ENCODE measurements around the gene RNF183. TPM values are rescaled to one million over a fixed set of nuclear protein-coding genes. Genes with fewer than 3 reads are reported as not detected.

Gene RNF183
- total and polyA plus RNA-seq, 9 of the 15 experiments (the other 6 are each of a cell fraction or from before 2014, with no cell fraction given): 0.04 to 2.0 (median 0.16) TPM; not detected in 5

- TF ChIP-seq, protein P1, sequence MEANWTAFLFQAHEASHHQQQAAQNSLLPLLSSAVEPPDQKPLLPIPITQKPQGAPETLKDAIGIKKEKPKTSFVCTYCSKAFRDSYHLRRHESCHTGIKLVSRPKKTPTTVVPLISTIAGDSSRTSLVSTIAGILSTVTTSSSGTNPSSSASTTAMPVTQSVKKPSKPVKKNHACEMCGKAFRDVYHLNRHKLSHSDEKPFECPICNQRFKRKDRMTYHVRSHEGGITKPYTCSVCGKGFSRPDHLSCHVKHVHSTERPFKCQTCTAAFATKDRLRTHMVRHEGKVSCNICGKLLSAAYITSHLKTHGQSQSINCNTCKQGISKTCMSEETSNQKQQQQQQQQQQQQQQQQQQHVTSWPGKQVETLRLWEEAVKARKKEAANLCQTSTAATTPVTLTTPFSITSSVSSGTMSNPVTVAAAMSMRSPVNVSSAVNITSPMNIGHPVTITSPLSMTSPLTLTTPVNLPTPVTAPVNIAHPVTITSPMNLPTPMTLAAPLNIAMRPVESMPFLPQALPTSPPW (CRISPR knock-in tag; IDR thresholded peaks at IDR 0.05): peak; percentile 78
- no peak for TF ChIP-seq TCF3 (CRISPR knock-in tag; IDR thresholded peaks at IDR 0.05)
- peak; percentile 92 for TF ChIP-seq MXI1 (IDR thresholded peaks at IDR 0.05; ENCODE audit: low read depth, low read length)
- TF ChIP-seq CREBBP (IDR thresholded peaks at IDR 0.05; ENCODE audit: low read depth, low read length): no peak
- TF ChIP-seq ZNF347 (CRISPR knock-in tag; IDR thresholded peaks at IDR 0.05; ENCODE audit: low read depth): no peak
- TF ChIP-seq SRSF9 (IDR thresholded peaks at IDR 0.05; ENCODE audit: borderline replicate concordance, low read depth, low read length): no peak
- TF ChIP-seq HMG20B (CRISPR knock-in tag; IDR thresholded peaks at IDR 0.05): no peak
- TF ChIP-seq ZFX (CRISPR knock-in tag; IDR thresholded peaks at IDR 0.05): peak; percentile 72
- peak; percentile 79 for TF ChIP-seq MYNN (IDR thresholded peaks at IDR 0.05)
- no peak for TF ChIP-seq MYNN (CRISPR knock-in tag; IDR thresholded peaks at IDR 0.05)
- TF ChIP-seq, protein P2, sequence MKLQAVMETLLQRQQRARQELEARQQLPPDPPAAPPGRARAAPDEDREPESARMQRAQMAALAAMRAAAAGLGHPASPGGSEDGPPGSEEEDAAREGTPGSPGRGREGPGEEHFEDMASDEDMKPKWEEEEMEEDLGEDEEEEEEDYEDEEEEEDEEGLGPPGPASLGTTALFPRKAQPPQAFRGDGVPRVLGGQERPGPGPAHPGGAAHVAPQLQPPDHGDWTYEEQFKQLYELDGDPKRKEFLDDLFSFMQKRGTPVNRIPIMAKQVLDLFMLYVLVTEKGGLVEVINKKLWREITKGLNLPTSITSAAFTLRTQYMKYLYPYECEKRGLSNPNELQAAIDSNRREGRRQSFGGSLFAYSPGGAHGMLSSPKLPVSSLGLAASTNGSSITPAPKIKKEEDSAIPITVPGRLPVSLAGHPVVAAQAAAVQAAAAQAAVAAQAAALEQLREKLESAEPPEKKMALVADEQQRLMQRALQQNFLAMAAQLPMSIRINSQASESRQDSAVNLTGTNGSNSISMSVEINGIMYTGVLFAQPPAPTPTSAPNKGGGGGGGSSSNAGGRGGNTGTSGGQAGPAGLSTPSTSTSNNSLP (IDR thresholded peaks at IDR 0.05; ENCODE audit: borderline replicate concordance, low read depth, low read length): no peak
- no peak for TF ChIP-seq NUFIP1 (IDR thresholded peaks at IDR 0.05; ENCODE audit: partially characterized antibody)
- peak in 1 of 2 experiments; percentile 74; a peak in 1 of 4 replicates for TF ChIP-seq NONO (IDR thresholded peaks at IDR 0.05; ENCODE audit: low read depth in 2 of 2, low read length in 1 of 2)
- no peak for TF ChIP-seq ZNF384 (IDR thresholded peaks at IDR 0.05; ENCODE audit: low read depth, low read length)
- no peak for TF ChIP-seq SFPQ (IDR thresholded peaks at IDR 0.05; ENCODE audit: low read depth, low read length)
- peak; percentile 66 for TF ChIP-seq CHD2 (IDR thresholded peaks at IDR 0.05; ENCODE audit: low read depth, low read length)
- TF ChIP-seq SUPT5H (IDR thresholded peaks at IDR 0.05): peak; percentile 83
- TF ChIP-seq ZNF121 (CRISPR knock-in tag; conservative IDR thresholded peaks at IDR 0.05): no peak
- no peak for TF ChIP-seq PHTF2 (CRISPR knock-in tag; IDR thresholded peaks at IDR 0.05)
- peak; percentile 68 for TF ChIP-seq NFIC (IDR thresholded peaks at IDR 0.05)
- peak in 1 of 2 experiments; percentile 93; a peak in 2 of 4 replicates for TF ChIP-seq HDAC1 (IDR thresholded peaks at IDR 0.05)
- TF ChIP-seq SMAD2 (IDR thresholded peaks at IDR 0.05; ENCODE audit: low read depth, low read length): no peak
- TF ChIP-seq, protein P3, sequence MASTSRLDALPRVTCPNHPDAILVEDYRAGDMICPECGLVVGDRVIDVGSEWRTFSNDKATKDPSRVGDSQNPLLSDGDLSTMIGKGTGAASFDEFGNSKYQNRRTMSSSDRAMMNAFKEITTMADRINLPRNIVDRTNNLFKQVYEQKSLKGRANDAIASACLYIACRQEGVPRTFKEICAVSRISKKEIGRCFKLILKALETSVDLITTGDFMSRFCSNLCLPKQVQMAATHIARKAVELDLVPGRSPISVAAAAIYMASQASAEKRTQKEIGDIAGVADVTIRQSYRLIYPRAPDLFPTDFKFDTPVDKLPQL (IDR thresholded peaks at IDR 0.05; ENCODE audit: extremely low read depth, insufficient read length): no peak
Measured at GRCh38 chr9:113340011-113340699, 37.0 kb upstream of the RNF183 start, which contains the start of gene WDR31 (continued).
